Measurements from ENCODE around the gene PPP1R37.
A peak's percentile ranks its signal among the peaks of the same experiment; 100 is the strongest.

- TF ChIP-seq POLR2AphosphoS5 (IDR thresholded peaks at IDR 0.05; ENCODE audit: low read depth, low read length) (no peak), TAF1 (IDR thresholded peaks at IDR 0.05; ENCODE audit: borderline replicate concordance, insufficient read depth, low read length) (no peak), SIN3A (IDR thresholded peaks at IDR 0.05; ENCODE audit: borderline replicate concordance, insufficient read depth, low read length) (no peak), FOXP2 (optimal IDR thresholded peaks at IDR 0.05; ENCODE audit: borderline replicate concordance, extremely low read depth, extremely low read length, insufficient read depth) (peak; percentile 48)
- TF ChIP-seq, protein P1, sequence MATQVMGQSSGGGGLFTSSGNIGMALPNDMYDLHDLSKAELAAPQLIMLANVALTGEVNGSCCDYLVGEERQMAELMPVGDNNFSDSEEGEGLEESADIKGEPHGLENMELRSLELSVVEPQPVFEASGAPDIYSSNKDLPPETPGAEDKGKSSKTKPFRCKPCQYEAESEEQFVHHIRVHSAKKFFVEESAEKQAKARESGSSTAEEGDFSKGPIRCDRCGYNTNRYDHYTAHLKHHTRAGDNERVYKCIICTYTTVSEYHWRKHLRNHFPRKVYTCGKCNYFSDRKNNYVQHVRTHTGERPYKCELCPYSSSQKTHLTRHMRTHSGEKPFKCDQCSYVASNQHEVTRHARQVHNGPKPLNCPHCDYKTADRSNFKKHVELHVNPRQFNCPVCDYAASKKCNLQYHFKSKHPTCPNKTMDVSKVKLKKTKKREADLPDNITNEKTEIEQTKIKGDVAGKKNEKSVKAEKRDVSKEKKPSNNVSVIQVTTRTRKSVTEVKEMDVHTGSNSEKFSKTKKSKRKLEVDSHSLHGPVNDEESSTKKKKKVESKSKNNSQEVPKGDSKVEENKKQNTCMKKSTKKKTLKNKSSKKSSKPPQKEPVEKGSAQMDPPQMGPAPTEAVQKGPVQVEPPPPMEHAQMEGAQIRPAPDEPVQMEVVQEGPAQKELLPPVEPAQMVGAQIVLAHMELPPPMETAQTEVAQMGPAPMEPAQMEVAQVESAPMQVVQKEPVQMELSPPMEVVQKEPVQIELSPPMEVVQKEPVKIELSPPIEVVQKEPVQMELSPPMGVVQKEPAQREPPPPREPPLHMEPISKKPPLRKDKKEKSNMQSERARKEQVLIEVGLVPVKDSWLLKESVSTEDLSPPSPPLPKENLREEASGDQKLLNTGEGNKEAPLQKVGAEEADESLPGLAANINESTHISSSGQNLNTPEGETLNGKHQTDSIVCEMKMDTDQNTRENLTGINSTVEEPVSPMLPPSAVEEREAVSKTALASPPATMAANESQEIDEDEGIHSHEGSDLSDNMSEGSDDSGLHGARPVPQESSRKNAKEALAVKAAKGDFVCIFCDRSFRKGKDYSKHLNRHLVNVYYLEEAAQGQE (IDR thresholded peaks at IDR 0.05; ENCODE audit: insufficient read depth in 1 of 2, low read depth in 2 of 2, low read length in 2 of 2), result no peak
Observed at GRCh38 chr19:45170146-45171106, 77.4 kb downstream of the PPP1R37 start.
